Adipose tissue (tissue), 3 donors: ENCODE data around the gene RIPOR3. TPM values are rescaled to one million over a fixed set of nuclear protein-coding genes. Genes with fewer than 3 reads are reported as not detected.

Experiments
- H3K27ac ChIP-seq: one replicate; pipeline ENCODE4 v1.5.1; 2013; ENCODE audit warnings: low read depth, low read length
- WGBS, 3 donors: extraction: QIAGEN DNeasy Blood & Tissue Kit; methylation state at CpG; one replicate each; pipeline ENCODE4 v1.1.7; 2013; 5-methylcytosine and 5-hydroxymethylcytosine counted together
- polyA plus RNA-seq, 3 donors: library from polyadenylated mRNA; stranded (reverse); fragments of 200-250 nt; gene quantifications; one replicate each; pipeline ENCODE4 v1.2.3, GENCODE V29; 2013
- donor health status: healthy with polysubstance abuse.
- donor health status: Bipolar disorder and iron deficiency.
- donor health status: healthy.

RIPOR3 gene
- polyA plus RNA-seq, 3 donors = 5.3 to 42.7 (median 23.7) TPM

DNA sequence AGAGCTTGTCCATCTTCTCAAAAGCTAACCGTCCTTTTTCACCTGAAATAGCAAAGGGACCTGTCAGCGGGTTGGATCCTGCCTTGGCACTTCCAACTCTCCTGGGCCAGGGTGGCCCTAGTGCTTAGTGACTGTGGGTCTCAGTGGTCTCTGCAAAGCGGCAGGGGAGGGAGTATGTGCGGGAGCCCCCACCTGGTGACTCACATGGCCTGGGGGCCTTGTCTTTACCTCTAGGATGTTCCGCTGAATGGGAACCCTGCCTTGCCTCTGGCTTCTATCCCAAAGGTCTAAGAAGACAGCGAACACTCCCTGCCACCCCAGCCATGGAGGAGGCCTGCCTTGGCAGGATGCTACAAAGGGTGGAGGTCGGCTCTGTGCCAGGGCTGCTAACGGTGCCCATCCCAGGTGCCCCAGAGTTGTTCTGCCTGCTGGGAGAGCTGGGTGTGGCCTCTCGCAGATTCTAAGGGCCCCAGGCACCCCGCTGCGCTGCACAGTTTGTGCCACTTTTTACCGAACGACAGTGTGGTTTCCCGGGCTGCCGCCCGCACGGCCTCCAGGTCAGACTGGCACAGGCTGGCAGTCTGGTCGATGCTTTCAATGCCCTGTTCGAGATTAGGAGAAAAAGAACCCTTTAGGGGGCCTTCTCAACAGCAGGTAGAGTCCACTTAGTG lies 103.9 kb downstream of the RIPOR3 start:
- H3K27ac ChIP-seq = no peak overlapping the region
- WGBS, 3 donors = 86 to 92% (median 86%) methylated on average over 19 of the region's 19 CpGs

DNA sequence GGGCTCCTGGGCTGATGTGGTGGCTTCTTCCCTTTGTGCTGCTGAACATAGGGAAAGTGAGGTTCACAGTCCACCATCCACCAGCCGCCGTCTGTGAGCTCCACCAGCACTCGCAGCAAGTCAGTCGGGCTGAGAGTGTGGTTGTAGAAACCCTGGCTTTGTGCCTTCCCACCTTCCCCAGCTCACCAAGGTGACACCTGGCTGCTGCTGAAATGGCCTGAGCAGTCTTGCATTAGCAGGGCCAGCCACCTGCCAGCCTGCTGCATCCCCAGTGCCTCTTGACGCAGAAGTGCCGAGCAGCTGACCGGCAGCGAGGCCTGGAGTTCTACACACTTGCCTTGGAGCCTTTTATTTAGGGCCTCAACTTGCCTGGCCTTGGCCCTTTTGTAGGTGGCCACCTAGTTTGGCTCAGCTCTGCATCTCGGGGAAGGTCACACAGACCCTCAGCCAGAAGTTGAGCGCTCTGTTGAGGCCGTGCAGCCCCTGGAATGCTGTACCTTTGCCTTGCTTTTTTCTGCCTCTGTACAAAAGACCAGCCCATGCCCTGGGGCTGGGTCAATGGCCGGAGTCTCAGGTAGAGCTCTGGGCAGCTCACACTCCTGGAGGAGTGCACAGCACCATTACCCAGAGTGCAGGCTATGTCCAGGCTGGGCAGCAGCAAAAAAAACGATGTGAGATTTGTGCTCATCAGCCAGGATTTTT lies 104.7 kb downstream of the RIPOR3 start:
- 91 to 93% (median 92%) methylated on average over 13 of the region's 13 CpGs for WGBS, 3 donors
- H3K27ac ChIP-seq = no peak overlapping the region

DNA sequence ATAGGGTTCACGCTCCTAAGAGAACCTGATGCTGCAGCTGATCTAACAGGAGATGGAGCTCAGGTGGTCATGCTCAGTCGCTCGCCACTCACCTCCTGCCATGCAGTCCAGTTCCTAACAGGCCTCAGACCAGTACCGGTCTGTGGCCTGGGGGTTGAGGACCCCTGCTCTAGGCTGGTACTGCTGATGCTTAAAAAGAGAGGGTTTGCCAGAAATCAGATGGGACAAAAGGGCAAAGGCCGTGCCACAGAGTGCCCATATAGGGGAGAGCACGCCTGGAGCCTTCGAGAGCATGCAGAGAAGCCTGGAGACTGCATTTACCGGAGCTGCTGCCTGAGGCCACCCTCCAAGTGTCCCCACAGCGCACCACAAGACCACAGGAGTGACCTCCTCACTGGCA lies 105.7 kb downstream of the RIPOR3 start:
- no peak overlapping the region for H3K27ac ChIP-seq
- WGBS, 3 donors = 93 to 95% (median 94%) methylated on average over 9 of the region's 9 CpGs

DNA sequence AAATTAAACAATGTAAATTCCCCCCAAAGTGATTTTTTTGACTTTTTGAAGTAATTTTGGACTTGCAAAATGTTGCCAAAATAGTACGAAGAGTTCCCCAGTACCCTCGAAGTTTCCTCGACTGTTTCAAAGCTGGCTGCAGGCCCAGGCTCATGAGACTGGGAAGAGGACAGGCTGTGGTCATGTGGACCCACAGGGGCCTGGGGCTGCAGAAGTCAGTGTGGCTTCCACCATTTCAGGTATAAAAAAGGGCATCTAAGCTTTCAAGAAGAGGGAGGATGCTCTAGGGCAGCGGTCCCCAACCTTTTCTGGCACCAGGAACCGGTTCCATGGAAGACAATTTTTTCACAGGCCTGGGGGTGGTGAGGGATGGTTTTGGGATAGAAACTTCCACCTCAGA lies 106.1 kb downstream of the RIPOR3 start:
- WGBS, 3 donors = 61 to 88% (median 65%) methylated on average over 5 of the region's 5 CpGs
- no peak overlapping the region for H3K27ac ChIP-seq

DNA sequence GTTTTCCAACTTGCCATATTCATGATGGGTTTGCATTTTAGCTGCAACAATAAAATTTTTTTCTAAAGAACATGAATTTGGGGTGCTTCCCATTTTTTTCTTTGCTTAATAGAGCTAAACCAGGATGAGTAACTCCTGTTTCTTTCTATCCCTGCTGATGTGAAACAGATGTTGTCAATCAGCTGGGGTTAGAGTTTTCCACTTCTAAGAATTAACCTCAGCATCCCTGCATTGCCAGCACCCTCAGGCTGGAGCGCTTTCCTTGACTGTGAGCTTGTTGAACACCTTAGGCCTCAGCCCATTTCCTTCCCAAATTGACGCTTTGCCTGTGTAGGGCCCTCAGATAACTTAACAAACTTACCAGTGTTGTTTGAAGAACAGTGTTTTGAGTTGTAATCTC lies 106.7 kb downstream of the RIPOR3 start:
- no peak overlapping the region for H3K27ac ChIP-seq

DNA sequence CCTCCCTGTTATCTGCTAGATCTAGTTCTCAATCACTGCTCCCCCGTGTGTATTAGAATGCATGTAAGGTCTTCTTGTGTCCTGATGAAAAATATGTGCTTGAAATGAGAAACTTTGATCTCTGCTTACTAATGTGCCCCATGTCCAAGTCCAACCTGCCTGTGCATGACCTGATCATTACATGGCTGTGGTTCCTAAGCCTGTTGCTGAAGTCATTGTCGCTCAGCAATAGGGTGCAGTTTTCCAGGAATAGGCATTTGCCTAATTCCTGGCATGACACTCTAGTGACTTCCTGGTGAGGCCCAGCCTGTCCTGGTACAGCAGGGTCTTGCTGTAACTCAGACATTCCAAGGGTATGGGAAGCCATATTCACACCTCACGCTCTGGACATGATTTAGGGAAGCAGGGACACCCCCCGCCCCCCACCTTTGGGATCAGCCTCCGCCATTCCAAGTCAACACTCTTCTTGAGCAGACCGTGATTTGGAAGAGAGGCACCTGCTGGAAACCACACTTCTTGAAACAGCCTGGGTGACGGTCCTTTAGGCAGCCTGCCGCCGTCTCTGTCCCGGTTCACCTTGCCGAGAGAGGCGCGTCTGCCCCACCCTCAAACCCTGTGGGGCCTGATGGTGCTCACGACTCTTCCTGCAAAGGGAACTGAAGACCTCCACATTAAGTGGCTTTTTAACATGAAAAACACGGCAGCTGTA lies 107.7 kb downstream of the RIPOR3 start:
- 90 to 93% (median 91%) methylated on average over 15 of the region's 15 CpGs for WGBS, 3 donors
- no peak overlapping the region for H3K27ac ChIP-seq

More for the DNA sequence above, 106.7 kb downstream of the RIPOR3 start:
- 76 to 96% (median 77%) methylated on average over 2 of the region's 2 CpGs for WGBS, 3 donors

DNA sequence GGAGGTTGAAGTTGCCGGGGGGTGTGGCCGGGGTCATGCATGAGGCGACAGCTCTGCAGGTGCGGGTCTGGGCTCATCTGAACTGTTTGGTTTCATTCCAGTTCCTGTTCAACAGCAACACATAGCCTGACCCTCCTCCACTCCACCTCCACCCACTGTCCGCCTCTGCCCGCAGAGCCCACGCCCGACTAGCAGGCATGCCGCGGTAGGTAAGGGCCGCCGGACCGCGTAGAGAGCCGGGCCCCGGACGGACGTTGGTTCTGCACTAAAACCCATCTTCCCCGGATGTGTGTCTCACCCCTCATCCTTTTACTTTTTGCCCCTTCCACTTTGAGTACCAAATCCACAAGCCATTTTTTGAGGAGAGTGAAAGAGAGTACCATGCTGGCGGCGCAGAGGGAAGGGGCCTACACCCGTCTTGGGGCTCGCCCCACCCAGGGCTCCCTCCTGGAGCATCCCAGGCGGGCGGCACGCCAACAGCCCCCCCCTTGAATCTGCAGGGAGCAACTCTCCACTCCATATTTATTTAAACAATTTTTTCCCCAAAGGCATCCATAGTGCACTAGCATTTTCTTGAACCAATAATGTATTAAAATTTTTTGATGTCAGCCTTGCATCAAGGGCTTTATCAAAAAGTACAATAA lies 108.6 kb downstream of the RIPOR3 start:
- no peak overlapping the region for H3K27ac ChIP-seq
- 88 to 93% (median 90%) methylated on average over 26 of the region's 26 CpGs for WGBS, 3 donors

DNA sequence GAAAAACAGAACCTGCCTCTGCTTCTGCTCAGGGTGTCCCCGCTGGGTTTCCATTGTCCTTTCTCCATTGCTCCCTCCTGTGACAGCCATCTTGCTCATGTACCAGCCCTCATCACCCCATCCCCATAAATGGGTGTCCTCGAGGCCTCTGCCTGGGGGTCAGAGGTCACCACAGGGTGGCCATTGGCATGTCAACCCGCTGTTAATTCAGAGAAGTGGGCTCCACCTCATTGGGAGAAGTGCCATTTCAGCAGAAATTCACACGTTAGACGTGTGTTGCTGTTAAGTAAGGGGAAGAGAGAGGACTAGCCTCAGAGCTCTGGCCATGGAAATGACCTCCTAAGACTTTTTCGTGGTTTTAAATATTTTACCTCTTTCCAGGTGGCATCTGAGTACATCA lies 109.2 kb downstream of the RIPOR3 start:
- WGBS, 3 donors = 79 to 80% (median 80%) methylated on average over 6 of the region's 6 CpGs
- no peak overlapping the region for H3K27ac ChIP-seq

DNA sequence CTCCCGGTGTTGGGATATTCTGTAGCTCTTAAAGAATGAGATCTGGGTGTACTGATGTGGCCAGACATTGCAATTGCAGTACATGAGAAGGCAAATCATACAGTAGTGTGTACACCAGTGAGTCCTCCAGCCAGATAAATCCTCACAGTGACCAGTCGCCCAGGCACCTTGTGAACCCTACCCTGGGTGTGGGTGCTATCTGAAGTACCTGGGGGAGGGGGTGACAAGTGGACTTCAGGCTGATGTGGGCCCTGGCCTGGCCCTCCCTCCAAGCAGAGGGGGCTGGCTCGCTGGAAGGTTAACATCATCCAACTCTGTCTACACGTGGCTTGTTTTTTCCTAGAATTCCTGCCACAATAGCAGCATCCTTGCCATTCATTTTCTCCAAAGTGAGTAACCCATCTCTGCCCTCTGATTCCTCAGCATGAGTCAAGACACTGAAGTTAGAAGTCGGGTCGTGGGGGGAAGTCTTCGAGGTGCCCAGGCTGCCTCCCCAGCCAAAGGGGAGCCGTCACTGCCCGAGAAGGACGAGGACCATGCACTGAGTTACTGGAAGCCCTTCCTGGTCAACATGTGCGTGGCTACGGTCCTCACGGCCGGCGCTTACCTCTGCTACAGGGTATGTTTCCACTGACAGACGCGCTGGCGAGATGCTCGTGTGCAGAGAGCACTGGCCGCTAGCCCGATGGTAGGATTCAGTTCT lies 110.3 kb downstream of the RIPOR3 start:
- WGBS, 3 donors = 89 to 93% (median 90%) methylated on average over 21 of the region's 21 CpGs
- H3K27ac ChIP-seq = no peak overlapping the region

DNA sequence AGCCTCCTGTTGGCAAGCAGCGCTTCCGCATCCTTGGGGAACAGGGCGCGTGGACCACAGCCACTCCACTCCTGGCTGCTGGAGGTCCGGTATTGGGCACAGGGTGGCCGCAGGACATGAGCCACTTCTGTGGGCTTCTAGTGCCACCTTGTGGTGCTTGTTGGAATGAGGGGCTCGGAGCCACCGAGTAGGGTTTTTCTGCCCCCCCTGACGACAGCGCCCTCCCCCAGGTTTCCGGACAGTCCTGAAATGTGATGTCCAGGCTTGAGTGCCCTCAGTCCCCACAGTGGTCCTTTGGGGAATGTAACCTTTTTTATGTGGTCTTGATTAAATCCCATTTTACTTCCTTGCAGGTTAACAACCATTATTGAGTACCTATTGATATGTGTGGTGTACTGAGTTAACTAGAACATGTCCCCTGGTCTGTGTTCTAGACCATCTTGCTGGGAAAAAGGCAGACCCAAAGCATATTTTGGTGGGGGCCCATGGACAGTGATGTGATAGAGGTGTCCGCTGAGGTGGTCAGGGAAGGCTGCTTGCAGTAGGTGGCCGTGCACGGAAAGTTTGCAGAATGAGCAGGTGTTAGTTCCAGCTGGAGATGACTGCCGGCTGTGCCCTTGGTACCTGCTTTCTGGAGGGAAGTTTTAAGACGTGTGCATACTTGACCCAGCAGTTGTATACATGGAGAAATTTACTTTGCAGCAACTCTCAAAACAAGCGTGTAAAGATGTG lies 111.2 kb downstream of the RIPOR3 start:
- no peak overlapping the region for H3K27ac ChIP-seq
- 54 to 56% (median 54%) methylated on average over 17 of the region's 17 CpGs for WGBS, 3 donors

DNA sequence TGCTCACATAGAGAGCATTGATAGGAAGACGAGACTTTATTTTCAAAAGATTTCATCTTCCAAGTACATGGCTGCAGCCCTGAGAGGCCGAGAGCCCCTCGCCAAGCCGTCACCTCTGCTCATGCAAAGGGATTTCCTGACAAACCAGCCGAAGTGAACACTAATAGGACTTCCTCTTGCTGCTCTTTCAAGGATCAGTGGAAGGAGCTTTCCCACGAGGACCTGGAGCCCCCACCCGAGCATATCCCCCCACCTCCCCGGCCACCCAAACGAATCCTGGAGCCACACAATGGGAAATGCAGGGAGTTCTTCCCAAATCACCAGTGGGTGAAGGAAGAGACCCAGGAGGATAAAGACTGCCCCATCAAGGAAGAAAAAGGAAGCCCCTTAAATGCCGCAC lies 111.8 kb downstream of the RIPOR3 start:
- H3K27ac ChIP-seq = no peak overlapping the region
- WGBS, 3 donors = 76 to 88% (median 80%) methylated on average over 10 of the region's 10 CpGs

DNA sequence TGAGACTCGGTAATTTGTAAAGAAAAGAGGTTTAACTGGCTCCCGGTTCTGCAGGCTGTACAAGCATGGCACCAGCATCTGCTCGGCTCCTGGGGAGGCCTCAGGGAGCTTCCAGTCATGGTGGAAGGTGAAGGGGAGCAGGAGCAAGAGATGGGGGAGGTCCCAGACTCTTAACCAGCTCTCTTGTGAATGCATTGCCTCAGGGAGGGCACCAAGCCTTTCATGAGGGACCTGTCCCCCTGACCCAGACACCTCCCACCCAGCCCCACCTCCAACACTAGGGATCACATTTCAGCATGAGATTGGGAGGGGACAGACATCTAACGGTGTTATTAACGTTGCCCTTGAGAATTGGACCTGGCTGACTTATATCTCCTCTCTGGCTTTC lies 112.6 kb downstream of the RIPOR3 start:
- H3K27ac ChIP-seq = no peak overlapping the region
- WGBS, 3 donors = 75 to 81% (median 78%) methylated on average over 5 of the region's 5 CpGs

DNA sequence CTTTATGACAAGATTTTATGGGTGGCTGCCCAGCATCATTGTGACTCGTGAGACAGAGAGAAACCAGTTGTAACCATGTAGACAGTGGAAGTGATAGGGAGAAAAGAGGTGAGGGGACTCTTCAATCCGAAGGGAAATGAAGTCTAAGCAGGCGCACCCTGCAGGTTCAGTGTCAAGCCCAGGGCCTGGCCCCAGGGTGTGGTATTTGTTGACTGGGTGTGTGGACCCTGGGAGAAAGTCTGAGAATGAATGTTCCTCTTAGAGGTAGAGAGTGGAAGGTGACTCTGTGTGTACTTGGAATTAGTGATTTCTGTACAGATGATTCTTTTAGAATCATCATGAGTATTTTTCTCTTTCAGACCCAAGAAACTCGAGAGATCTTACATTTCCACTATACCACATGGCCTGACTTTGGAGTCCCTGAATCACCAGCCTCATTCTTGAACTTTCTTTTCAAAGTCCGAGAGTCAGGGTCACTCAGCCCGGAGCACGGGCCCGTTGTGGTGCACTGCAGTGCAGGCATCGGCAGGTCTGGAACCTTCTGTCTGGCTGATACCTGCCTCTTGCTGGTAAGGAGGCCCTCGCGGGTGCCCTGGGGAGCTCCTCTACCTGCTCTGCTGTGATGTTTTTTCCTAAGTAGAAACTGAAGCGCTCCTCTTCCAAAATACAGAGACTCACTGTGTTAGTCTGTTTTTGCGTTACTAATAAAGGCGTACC lies 113.1 kb downstream of the RIPOR3 start:
- 86 to 93% (median 89%) methylated on average over 14 of the region's 14 CpGs for WGBS, 3 donors
- H3K27ac ChIP-seq = no peak overlapping the region

DNA sequence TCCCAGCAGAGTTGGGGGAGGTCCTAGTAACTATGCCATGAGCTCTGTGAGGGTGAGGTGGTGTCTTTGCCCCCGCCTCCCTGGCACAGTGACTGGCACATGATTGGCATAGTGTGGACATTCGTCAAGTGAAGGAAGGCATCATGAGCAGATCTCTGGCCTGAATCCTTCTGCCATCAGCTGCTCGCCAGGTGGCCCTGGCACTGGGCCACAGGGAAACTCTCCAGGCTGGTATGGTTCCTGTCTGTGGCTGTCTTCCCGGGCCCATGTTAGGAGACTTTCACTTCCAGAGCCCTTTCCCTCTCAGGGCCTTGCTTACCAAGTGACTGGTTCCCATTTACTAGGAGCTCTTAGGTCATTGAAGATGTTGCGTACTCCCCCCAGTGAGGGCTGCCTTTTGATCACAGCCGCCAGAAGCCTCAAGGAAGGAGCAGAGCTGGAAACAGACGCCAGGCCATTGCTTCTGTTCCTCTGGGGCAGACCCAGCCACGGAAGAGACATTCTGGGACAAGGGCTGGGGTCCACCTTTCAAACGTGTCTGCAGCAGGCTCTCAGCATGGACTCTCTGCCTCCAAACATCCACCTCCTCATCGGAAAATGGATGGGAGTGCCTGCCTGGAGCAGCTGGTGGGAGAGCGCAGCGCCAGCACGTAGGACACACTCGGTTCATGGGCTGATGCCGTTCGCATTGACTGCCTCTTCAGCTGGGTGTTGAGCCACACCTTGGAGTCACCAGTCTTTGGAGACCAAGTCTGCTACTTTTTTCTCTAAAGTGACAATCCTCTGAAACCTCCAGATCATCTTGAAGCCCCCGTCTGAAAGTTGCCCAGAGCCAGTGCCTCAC lies 113.9 kb downstream of the RIPOR3 start:
- H3K27ac ChIP-seq = no peak overlapping the region
- 74 to 85% (median 78%) methylated on average over 17 of the region's 17 CpGs for WGBS, 3 donors

DNA sequence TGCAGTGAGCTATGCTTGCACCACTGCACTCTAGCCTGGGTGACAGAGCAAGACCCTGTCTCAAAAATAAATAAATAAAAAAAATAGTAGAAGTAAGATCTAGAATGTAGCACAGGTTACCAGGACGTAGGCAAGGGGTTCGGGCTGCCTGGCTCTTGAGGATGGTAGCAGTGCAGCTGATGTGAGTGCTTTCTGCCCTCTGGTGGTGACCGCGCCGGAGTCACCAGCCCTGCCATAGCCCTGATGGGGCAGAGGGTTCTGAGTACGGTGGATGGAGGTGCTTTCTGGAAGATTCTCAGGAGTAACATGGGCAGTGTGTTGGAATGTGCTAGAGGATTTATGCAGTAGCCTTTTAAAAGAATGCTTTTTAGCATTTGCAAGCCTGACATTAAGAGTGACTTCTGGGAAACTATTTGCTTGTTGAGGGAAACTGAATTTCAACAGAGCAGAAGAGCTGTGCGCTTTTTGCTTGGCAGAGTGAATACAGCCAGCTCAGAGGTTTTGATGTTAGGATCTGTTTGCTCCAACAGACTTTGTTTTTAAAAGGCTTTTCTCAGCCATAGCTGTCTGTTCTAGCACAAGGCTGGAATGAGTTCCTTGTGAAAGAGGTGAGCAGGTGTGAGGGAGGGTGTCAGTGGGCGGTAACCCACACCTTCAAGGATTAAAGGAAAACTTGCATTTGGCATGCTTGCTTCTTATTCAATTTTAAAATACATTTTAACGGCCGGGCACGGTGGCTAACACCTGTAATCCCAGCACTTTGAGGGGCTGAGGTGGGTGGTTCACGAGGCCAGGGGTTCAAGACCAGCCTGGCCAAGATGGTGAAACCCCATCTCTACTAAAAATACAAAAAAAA lies 115.2 kb downstream of the RIPOR3 start:
- 66 to 78% (median 67%) methylated on average over 12 of the region's 12 CpGs for WGBS, 3 donors
- H3K27ac ChIP-seq = no peak overlapping the region

DNA sequence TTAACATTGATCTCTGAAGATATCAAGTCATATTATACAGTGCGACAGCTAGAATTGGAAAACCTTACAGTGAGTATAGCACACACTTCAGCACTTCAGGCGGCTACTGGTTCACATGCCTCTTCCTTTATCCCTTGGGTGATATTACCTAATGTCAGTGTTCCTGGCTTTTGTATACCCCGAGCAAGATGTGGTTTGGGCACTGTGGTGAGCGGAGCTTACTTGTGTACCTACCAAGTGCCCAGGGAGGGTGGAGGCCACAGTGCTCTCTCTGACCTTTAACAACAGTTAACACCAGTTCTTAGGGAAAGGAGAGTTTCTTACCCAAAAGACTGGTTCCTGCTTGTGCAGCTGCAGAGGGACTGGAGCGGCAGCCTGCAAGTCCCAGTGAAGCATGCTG lies 116.8 kb downstream of the RIPOR3 start:
- H3K27ac ChIP-seq = no peak overlapping the region

More for the DNA sequence above, 116.8 kb downstream of the RIPOR3 start:
- WGBS, 3 donors = 85 to 94% (median 92%) methylated on average over 5 of the region's 5 CpGs
